NCI-H510A (cell line): ENCODE results near the gene PPP1R12C.
"Not testable (repeated sequence)": the region's sequence is repeated elsewhere in the genome, so short reads cannot be mapped to it uniquely, and the experiment has no call there.

Experiments used
- DNase-seq: peaks from one replicate; lab custom pipeline; 2025; lab: John Stamatoyannopoulos, UW

The PPP1R12C gene

GRCh38 chr19:55116859-55117662 is at the start of gene PPP1R12C:
TSS of gene PPP1R12C (minus strand) at chr19:55117637. CDS start at chr19:55117543, 94 bp downstream.
- DNase-seq: no peak

GRCh38 chr19:55166530-55167268 is 49.3 kb upstream of the PPP1R12C start, which contains the start of gene DNAAF3:
TSS of gene DNAAF3 (minus strand) at chr19:55166613. CDS start at chr19:55166413, 200 bp downstream.
- peak; percentile 94 for DNase-seq

- DNase-seq: peak; percentile 84
Observed at GRCh38 chr19:55165952-55166529, 48.6 kb upstream of the PPP1R12C start.

GRCh38 chr19:55161571-55162322 is 44.3 kb upstream of the PPP1R12C start:
- DNase-seq: no peak

GRCh38 chr19:55160986-55161365 is 43.5 kb upstream of the PPP1R12C start:
- no peak for DNase-seq

- peak; percentile 86 for DNase-seq
Observed at GRCh38 chr19:55160128-55160985, 42.9 kb upstream of the PPP1R12C start.

GRCh38 chr19:55158848-55159749 is 41.7 kb upstream of the PPP1R12C start:
- DNase-seq: no peak

GRCh38 chr19:55158423-55158822 is 41.0 kb upstream of the PPP1R12C start:
- no peak for DNase-seq

DNA sequence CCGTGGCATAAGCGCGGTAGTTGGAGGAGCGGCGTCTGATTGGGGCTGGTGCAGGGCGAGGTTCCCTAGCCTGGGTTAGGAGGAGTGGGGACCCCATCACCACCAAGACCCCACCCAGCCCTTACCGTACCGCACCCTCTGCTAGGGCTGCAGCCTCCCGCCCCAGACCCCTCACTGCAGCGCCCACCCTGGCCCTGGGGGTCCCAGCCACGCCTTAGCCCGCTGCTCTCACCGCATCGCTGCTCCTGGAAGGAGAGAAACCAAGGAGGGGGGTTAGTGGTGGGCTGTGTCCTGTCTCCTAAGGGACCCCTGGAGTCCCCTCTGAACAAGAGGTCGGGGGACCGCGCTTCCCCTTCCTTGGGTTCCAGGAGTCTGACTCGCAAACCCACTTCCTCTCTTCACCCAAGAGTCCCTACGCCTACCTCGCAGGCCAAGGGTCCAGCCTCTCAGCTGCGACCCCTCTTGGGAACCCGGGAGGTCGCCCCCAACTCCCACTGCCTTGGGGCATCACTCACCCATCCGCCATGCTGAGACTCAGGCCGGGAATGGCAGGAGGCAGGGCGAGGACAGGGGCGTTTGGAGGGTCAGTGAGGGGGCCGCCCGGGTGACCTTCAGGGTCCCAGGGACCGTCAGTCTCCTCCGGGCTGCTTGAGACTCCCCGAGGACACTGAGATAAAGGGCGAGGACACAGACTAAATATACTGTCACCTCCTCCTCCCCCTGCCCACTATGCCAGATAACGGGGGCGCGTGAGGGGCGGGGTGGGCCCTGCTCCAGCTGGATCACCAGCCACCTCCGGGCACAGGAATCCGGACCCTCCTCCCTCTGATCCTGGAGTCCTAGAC is 39.8 kb upstream of the PPP1R12C start, which contains the start of gene TNNI3:
TNNI3 (minus strand) TSS at position 669 of the 845 bp plus-strand sequence; CDS start at position 526, 143 bp downstream.
- DNase-seq: no peak

GRCh38 chr19:55156202-55157063 is 39.0 kb upstream of the PPP1R12C start:
- no peak for DNase-seq

DNA sequence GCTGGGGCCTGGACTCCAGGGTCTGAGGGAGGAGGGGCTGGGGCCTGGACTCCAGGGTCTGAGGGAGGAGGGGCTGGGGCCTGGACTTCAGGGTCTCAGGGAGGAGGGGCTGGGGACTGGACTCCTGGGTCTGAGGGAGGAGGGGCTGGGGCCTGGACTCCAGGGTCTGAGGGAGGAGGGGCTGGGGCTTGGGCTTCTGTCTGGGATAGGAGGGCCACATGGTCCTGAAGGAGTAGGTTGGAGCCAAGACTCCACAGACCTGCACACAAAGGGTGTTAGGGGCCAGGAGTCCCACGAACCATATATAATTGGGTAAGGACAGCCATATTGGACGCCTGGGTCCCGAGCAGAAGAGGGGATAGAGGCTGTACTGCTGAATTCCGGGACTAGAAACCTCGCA is 38.3 kb upstream of the PPP1R12C start:
- DNase-seq: not testable (repeated sequence)

DNA sequence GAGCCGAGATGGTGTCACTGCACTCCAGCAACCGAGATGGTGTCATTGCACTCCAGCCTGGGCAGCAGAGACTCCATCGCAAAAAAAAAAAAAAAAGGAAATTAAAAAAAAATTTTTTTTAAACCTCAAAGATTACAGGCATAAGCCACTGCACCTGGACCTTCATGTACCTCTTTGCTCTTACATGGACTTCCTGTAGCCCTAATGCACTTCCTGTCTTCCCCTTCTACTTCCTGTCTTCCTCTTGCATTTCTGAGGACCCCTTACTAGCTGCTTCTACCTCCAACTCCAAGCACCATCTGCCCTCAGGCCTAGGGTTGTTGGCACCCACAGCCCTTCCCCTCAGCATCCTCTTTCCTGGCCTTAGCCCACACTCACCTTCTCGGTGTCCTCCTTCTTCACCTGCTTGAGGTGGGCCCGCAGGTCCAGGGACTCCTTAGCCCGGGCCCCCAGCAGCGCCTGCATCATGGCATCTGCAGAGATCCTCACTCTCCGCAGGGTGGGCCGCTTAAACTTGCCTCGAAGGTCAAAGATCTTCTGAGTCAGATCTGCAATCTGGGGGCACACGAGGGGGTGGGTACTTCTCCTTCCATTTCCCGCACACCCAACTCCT is 36.3 kb upstream of the PPP1R12C start:
- DNase-seq: no peak

- DNase-seq: no peak
Observed at GRCh38 chr19:55152017-55152416, 34.6 kb upstream of the PPP1R12C start.

GRCh38 chr19:55149078-55150003 is 31.9 kb upstream of the PPP1R12C start, which contains the start of gene TNNT1:
TSS of gene TNNT1 (minus strand) at chr19:55149206. CDS start at chr19:55147157, 2,049 bp downstream.
- DNase-seq: no peak

GRCh38 chr19:55147545-55148251 is 30.3 kb upstream of the PPP1R12C start:
- DNase-seq: peak; percentile 38
